ENCODE data around the gene GBE1.
"Not testable (repeated sequence)": the region's sequence is repeated elsewhere in the genome, so short reads cannot be mapped to it uniquely, and the experiment has no call there.

Gene GBE1

DNA sequence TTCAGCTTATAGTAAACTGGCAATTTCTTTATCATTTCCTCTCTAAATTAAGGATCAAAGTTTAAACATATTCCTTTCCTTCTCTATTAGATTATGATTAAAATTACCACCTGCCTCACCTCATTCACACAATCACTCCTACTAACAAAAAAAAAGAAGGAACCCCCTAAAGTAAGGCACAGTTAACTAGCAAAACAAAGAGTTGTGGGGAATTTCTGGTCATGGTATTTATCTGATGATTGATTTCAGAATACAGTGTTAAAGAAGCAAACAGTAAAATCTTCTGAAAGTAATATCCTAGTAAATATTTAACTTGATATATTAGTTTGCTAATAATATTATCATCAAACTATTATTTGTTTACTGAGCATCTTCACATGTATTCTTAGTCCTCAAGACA lies 8.8 kb downstream of the GBE1 start:
- TF ChIP-seq, protein P1, sequence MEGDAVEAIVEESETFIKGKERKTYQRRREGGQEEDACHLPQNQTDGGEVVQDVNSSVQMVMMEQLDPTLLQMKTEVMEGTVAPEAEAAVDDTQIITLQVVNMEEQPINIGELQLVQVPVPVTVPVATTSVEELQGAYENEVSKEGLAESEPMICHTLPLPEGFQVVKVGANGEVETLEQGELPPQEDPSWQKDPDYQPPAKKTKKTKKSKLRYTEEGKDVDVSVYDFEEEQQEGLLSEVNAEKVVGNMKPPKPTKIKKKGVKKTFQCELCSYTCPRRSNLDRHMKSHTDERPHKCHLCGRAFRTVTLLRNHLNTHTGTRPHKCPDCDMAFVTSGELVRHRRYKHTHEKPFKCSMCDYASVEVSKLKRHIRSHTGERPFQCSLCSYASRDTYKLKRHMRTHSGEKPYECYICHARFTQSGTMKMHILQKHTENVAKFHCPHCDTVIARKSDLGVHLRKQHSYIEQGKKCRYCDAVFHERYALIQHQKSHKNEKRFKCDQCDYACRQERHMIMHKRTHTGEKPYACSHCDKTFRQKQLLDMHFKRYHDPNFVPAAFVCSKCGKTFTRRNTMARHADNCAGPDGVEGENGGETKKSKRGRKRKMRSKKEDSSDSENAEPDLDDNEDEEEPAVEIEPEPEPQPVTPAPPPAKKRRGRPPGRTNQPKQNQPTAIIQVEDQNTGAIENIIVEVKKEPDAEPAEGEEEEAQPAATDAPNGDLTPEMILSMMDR (IDR thresholded peaks at IDR 0.05; ENCODE audit: insufficient read depth, low read length, poor library complexity, severe bottlenecking), result no peak
- Histone ChIP-seq H3K36me3 (ENCODE audit: control insufficient read depth, insufficient read depth, low read length) (no peaks in the 10 kb centered on the region; the same call in 1 of the 2 replicates), H3K27me3 (replicated peaks; ENCODE audit: control insufficient read depth, insufficient read depth, low read length) (no peaks in the 10 kb centered on the region), H3K4me3 (replicated peaks; ENCODE audit: low read depth, low read length) (no peak overlapping the region)
- DNase-seq (ENCODE audit: extremely low read depth, insufficient read length), result no peak

DNA sequence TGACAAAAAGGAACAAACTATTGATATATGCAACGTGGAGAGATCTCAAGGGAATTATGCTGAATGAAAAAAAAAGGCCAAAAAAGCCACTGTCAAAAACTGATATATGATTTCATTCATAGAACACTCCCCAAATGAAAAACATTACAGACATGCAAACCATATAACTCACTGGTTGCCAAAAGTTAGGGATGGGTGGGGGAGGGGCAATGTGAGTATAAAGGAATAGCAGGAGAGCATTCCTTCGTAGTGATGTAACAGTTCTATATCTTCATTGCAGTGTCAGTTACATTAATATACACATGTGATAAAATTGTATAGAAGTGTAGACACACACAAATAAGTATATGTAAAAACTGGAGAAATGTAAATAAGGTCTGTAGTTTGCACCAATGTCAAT lies 12.2 kb downstream of the GBE1 start:
- no peaks in the 10 kb centered on the region for H3K27me3 ChIP-seq (replicated peaks; ENCODE audit: control insufficient read depth, insufficient read depth, low read length)
- H3K36me3 ChIP-seq (ENCODE audit: control insufficient read depth, insufficient read depth, low read length), result no peaks in the 10 kb centered on the region; the same call in 1 of the 2 replicates
- H3K4me3 ChIP-seq (replicated peaks; ENCODE audit: low read depth, low read length), result no peak overlapping the region
- DNase-seq (ENCODE audit: extremely low read depth, insufficient read length), result no peak
- TF ChIP-seq, protein P1 (IDR thresholded peaks at IDR 0.05; ENCODE audit: insufficient read depth, low read length, poor library complexity, severe bottlenecking), result no peak

DNA sequence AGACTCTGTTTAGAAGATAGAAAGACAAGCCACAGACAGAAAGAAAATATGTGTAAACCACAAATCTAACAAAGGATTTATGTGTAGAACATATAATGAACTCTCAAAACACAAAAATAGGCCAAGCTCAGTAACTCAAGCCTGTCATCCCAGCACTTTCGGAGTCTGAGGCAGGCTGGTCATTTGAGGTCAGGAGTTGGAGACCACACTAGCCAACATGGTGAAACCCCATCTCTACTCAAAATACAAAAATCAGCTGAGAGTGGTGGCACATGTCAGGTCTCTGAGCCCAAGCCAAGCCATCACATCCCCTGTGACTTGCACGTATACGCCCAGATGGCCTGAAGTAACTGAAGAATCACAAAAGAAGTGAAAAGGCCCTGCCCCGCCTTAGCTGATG lies 14.2 kb downstream of the GBE1 start:
- not testable (repeated sequence) for DNase-seq (ENCODE audit: extremely low read depth, insufficient read length); H3K36me3 ChIP-seq (ENCODE audit: control insufficient read depth, insufficient read depth, low read length); H3K27me3 ChIP-seq (replicated peaks; ENCODE audit: control insufficient read depth, insufficient read depth, low read length); H3K4me3 ChIP-seq (replicated peaks; ENCODE audit: low read depth, low read length)

DNA sequence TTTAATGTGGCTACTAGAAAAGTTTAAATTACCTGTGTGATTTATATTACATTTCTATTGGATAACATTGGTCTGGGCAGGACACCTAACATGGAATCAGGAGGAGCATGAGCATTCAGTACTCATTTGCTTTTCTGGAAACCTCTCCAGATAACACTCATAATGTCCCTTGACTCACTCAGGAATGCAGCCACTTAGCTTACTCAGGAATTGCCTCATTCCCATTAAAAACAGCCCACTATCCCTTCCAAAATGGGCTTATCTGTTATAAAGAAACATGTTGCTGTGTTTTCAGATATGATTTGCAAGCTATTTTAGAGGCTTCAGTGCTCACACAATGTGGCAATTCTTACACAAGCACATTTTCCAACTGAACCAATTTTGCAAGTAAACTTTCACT lies 17.1 kb downstream of the GBE1 start:
- H3K27me3 ChIP-seq (replicated peaks; ENCODE audit: control insufficient read depth, insufficient read depth, low read length), result no peaks in the 10 kb centered on the region
- H3K4me3 ChIP-seq (replicated peaks; ENCODE audit: low read depth, low read length), result no peak overlapping the region
- no peak for DNase-seq (ENCODE audit: extremely low read depth, insufficient read length)
- TF ChIP-seq, protein P1 (IDR thresholded peaks at IDR 0.05; ENCODE audit: insufficient read depth, low read length, poor library complexity, severe bottlenecking), result no peak
- H3K36me3 ChIP-seq (ENCODE audit: control insufficient read depth, insufficient read depth, low read length), result no peaks in the 10 kb centered on the region; the same call in 1 of the 2 replicates

DNA sequence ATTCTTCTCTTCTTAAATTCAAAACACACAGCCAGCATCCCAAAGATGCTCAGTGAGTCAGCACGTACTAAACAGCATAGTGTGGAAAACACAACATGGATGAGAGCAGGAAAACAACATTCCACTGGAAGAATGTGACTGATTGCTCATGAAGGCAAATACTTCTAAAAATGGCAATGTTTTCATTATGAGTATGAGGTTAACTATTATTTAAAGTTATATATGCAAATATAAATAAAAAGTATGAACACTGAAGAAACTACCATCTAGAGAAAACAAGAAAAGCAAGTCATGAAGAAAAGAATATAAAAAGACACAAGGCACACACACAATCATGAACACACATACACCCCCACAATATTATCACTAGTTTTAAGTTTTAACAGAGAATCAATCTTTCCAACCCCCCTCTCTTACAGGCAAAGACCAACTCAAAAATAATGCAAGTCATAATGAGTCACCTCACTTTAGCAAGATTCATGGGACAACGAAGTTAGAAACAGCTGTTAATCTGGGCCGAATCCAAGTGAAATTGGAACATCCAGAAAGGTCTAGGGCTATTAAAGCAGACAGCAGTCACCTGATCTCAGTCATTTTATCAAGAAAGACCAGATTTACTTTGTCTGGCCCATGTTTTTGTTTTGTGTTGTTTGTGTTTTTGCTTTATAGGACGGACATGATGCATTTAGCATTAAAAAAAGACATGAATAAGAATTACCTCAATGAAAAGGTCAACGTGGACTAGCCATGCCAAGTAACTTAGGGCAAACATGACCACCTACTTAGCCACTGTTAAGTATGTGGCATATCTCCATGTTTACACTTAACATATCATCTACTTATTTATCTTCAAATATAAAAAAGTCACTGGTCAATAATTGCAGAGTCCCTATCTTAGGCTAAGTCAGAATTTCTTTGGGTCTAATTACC lies 18.1 kb downstream of the GBE1 start:
- no peaks in the 10 kb centered on the region; the same call in 1 of the 2 replicates for H3K36me3 ChIP-seq (ENCODE audit: control insufficient read depth, insufficient read depth, low read length)
- DNase-seq (ENCODE audit: extremely low read depth, insufficient read length), result no peak
- H3K27me3 ChIP-seq (replicated peaks; ENCODE audit: control insufficient read depth, insufficient read depth, low read length), result no peaks in the 10 kb centered on the region
- TF ChIP-seq, protein P1 (IDR thresholded peaks at IDR 0.05; ENCODE audit: insufficient read depth, low read length, poor library complexity, severe bottlenecking), result no peak
- no peak overlapping the region for H3K4me3 ChIP-seq (replicated peaks; ENCODE audit: low read depth, low read length)

DNA sequence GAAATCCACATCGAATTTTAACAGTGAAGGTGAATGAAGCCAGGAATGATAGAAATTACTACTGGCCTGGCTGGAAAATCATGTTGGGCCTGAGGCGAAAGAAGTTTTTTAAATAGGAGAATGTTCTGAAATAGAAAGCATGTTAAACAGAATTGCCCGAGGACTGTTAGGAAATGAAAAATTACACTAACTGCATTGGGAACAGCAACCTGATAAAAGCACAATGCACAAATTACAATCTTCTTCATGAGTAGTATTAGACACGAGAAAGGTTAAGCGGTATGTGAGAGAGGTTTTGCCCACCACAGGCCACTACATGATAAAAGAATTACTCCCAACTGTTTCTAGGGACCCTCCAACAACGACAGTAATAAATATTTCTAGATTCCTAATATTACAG lies 18.9 kb downstream of the GBE1 start:
- Histone ChIP-seq H3K27me3 (replicated peaks; ENCODE audit: control insufficient read depth, insufficient read depth, low read length) (no peaks in the 10 kb centered on the region), H3K4me3 (replicated peaks; ENCODE audit: low read depth, low read length) (no peak overlapping the region), H3K36me3 (ENCODE audit: control insufficient read depth, insufficient read depth, low read length) (no peaks in the 10 kb centered on the region; the same call in 1 of the 2 replicates)
- TF ChIP-seq, protein P1 (IDR thresholded peaks at IDR 0.05; ENCODE audit: insufficient read depth, low read length, poor library complexity, severe bottlenecking), result no peak
- DNase-seq (ENCODE audit: extremely low read depth, insufficient read length), result no peak

All from GM06990 (cell line).